ENCODE data around the gene CTBP1. TPM values are rescaled to one million over a fixed set of nuclear protein-coding genes. Genes with fewer than 3 reads are reported as not detected.

Gene CTBP1
- total RNA-seq, 1 experiment from 2014 or later: 223 TPM

DNA sequence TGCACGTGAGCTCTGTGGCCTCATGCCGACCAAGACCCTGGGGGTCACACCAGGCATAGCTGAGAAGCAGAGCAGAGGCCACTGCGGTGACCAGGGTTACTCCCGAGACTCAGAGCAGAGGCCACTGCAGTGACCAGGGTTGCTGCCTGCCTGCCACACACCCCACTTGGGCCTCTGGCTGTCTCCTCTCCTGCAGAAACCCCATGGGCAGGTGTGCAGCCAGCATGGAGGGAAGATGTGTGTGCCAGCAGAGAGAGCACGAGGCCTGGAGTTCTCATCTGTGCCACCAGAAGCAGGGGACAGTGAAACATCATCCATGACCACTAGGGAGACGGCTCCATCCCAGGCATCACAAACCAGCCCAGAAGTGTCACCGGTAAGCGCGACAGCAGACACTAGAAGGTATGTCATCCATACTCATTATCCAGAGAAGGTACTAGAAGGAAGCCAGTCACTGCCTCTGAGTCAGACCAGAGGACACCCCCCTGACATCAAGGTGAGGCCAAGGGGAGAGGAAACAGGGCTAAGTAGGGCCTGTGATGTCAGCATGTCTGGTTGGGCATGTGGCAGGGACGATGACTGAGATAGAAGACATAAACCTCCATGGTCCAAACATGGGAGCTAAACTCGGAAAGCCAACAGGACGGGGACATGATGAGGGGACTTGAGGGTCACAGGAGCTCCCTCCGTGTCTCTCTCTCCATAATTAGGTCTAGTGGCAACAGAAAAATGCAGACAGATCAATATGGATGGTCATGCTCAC, 52.3 kb downstream of the CTBP1 start:
- no peak for DNase-seq
- H3K4me3 ChIP-seq (ENCODE audit: low read length): no peak overlapping the region
- H3K9me3 ChIP-seq (ENCODE audit: low read length): no peaks in the 10 kb centered on the region
- H3K79me2 ChIP-seq (ENCODE audit: low read length): no peaks in the 10 kb centered on the region
- ATAC-seq: no peak
- no peak overlapping the region for H3K27ac ChIP-seq (ENCODE audit: low read length)
- H3F3A ChIP-seq (ENCODE audit: low read length, unreplicated experiment): no peaks in the 10 kb centered on the region
- ChIA-PET POLR2A (ENCODE audit: unreplicated experiment) (no interaction called here), CTCF (no interaction called here)
- peaks cover 14% of the 10 kb centered on the region for H3K4me1 ChIP-seq (ENCODE audit: insufficient read depth, low read length)
- H3K36me3 ChIP-seq (ENCODE audit: low read depth, low read length): no peaks in the 10 kb centered on the region
- BruUV-seq (replicated peaks): no TSS peak
- no peak overlapping the region for H3K9ac ChIP-seq (ENCODE audit: low read length)
- intact Hi-C loops (cut with micrococcal nuclease): no loop called here
- TF ChIP-seq, protein P1, sequence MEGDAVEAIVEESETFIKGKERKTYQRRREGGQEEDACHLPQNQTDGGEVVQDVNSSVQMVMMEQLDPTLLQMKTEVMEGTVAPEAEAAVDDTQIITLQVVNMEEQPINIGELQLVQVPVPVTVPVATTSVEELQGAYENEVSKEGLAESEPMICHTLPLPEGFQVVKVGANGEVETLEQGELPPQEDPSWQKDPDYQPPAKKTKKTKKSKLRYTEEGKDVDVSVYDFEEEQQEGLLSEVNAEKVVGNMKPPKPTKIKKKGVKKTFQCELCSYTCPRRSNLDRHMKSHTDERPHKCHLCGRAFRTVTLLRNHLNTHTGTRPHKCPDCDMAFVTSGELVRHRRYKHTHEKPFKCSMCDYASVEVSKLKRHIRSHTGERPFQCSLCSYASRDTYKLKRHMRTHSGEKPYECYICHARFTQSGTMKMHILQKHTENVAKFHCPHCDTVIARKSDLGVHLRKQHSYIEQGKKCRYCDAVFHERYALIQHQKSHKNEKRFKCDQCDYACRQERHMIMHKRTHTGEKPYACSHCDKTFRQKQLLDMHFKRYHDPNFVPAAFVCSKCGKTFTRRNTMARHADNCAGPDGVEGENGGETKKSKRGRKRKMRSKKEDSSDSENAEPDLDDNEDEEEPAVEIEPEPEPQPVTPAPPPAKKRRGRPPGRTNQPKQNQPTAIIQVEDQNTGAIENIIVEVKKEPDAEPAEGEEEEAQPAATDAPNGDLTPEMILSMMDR (conservative IDR thresholded peaks at IDR 0.05; ENCODE audit: low read depth, low read length): no peak
- TF ChIP-seq EZH2phosphoT487 (IDR thresholded peaks at IDR 0.05; ENCODE audit: borderline replicate concordance, low read length): no peak
- TF ChIP-seq EZH2 (IDR thresholded peaks at IDR 0.05; ENCODE audit: low read length, unreplicated experiment): no peak
- H3K27me3 ChIP-seq (ENCODE audit: low read length): no peaks in the 10 kb centered on the region
- H4K20me1 ChIP-seq (ENCODE audit: low read length): no peaks in the 10 kb centered on the region
- H3K9me2 ChIP-seq (replicated peaks; ENCODE audit: low read length): no peaks in the 10 kb centered on the region
- H2AFZ ChIP-seq (ENCODE audit: low read length): no peak overlapping the region
- no peak overlapping the region for H3K4me2 ChIP-seq (ENCODE audit: low read length)

DNA sequence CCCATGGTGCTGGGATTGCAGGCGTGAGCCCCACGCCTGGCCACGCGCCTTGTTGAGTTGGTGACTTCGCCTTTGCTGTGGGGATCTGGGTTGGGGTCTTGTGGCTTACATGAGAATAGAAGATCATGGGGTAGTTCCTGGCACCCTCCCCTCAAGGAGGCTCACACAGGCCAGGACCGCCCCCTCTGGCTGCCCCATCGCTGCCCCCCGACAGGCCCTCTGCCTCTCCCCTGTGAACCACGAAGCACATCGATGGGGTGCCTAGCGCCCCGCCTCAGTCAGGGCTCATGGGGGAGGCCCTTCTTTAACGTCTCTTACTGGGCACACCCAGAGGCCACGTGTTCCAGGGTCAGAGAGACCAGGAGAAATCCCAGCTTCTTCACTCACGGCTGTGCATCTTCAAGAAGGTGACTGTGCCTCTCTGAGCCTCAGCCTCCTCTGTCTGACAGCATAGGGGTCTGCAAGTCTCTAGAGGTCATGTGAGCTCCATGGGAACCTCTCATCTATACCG, 53.0 kb downstream of the CTBP1 start:
- no peak overlapping the region for H3K9ac ChIP-seq (ENCODE audit: low read length)
- H3K9me2 ChIP-seq (replicated peaks; ENCODE audit: low read length): no peaks in the 10 kb centered on the region
- H3K9me3 ChIP-seq (ENCODE audit: low read length): no peaks in the 10 kb centered on the region
- TF ChIP-seq EZH2 (IDR thresholded peaks at IDR 0.05; ENCODE audit: low read length, unreplicated experiment) (no peak), EZH2phosphoT487 (IDR thresholded peaks at IDR 0.05; ENCODE audit: borderline replicate concordance, low read length) (no peak)
- TF ChIP-seq, protein P1 (conservative IDR thresholded peaks at IDR 0.05; ENCODE audit: low read depth, low read length): no peak
- no peak overlapping the region for H3K27ac ChIP-seq (ENCODE audit: low read length)
- intact Hi-C loops (cut with micrococcal nuclease): no loop called here
- no peak for ATAC-seq
- H3K36me3 ChIP-seq (ENCODE audit: low read depth, low read length): no peaks in the 10 kb centered on the region
- CTCF ChIA-PET: no interaction called here
- no peak overlapping the region for H2AFZ ChIP-seq (ENCODE audit: low read length)
- H3F3A ChIP-seq (ENCODE audit: low read length, unreplicated experiment): no peaks in the 10 kb centered on the region
- POLR2A ChIA-PET (ENCODE audit: unreplicated experiment): no interaction called here
- no peak for DNase-seq
- H3K4me3 ChIP-seq (ENCODE audit: low read length): no peak overlapping the region
- H4K20me1 ChIP-seq (ENCODE audit: low read length): no peaks in the 10 kb centered on the region
- no peaks in the 10 kb centered on the region for H3K79me2 ChIP-seq (ENCODE audit: low read length)
- H3K4me2 ChIP-seq (ENCODE audit: low read length): no peak overlapping the region
- no TSS peak for BruUV-seq (replicated peaks)
- H3K4me1 ChIP-seq (ENCODE audit: insufficient read depth, low read length): peaks cover 15% of the 10 kb centered on the region
- no peaks in the 10 kb centered on the region for H3K27me3 ChIP-seq (ENCODE audit: low read length)

DNA sequence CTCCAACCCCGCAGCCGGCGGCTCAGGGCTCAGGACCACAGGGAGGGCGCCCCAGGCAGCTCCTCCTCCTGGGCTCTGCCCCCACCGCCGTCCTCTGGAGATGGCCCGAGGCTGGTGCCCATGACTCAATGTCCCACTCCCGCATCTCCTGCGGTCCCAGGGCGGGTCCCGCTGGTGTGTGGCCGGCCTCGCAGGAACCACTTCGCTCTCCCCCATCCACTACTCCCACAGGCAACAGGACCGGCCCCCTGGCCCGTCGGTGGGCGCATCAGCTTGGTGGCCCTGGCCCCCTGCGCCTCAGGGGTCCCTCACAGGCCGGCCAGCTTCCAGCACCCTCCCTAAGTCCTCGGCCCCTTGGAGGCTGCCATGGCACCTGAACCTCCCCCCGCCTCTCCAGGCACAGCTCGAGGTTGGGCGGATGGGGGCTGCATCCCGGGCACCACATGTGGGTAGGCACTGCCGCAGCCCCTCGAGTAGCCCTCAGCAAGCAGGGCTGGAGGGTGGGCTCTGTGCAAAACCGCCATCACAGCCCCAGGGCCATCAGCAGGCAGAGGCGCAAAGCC, 53.7 kb downstream of the CTBP1 start:
- Histone ChIP-seq H3K79me2 (ENCODE audit: low read length) (no peaks in the 10 kb centered on the region), H3F3A (ENCODE audit: low read length, unreplicated experiment) (no peaks in the 10 kb centered on the region), H3K4me2 (ENCODE audit: low read length) (no peak overlapping the region), H3K36me3 (ENCODE audit: low read depth, low read length) (no peaks in the 10 kb centered on the region), H3K4me1 (ENCODE audit: insufficient read depth, low read length) (peaks cover 15% of the 10 kb centered on the region), H3K27ac (ENCODE audit: low read length) (no peak overlapping the region), H3K9ac (ENCODE audit: low read length) (no peak overlapping the region), H2AFZ (ENCODE audit: low read length) (no peak overlapping the region), H3K27me3 (ENCODE audit: low read length) (no peaks in the 10 kb centered on the region), H3K4me3 (ENCODE audit: low read length) (no peak overlapping the region), H3K9me2 (replicated peaks; ENCODE audit: low read length) (no peaks in the 10 kb centered on the region), H3K9me3 (ENCODE audit: low read length) (no peaks in the 10 kb centered on the region), H4K20me1 (ENCODE audit: low read length) (no peaks in the 10 kb centered on the region)
- TF ChIP-seq EZH2phosphoT487 (IDR thresholded peaks at IDR 0.05; ENCODE audit: borderline replicate concordance, low read length) (no peak), EZH2 (IDR thresholded peaks at IDR 0.05; ENCODE audit: low read length, unreplicated experiment) (no peak)
- TF ChIP-seq, protein P1 (conservative IDR thresholded peaks at IDR 0.05; ENCODE audit: low read depth, low read length): no peak
- DNase-seq: no peak
- no peak for ATAC-seq
- intact Hi-C loops (cut with micrococcal nuclease): no loop called here
- no TSS peak for BruUV-seq (replicated peaks)
- ChIA-PET CTCF (no interaction called here), POLR2A (ENCODE audit: unreplicated experiment) (no interaction called here)

Measured in PC-3 (cell line).